ENCODE data around the gene CYP46A1.

The CYP46A1 gene

DNA sequence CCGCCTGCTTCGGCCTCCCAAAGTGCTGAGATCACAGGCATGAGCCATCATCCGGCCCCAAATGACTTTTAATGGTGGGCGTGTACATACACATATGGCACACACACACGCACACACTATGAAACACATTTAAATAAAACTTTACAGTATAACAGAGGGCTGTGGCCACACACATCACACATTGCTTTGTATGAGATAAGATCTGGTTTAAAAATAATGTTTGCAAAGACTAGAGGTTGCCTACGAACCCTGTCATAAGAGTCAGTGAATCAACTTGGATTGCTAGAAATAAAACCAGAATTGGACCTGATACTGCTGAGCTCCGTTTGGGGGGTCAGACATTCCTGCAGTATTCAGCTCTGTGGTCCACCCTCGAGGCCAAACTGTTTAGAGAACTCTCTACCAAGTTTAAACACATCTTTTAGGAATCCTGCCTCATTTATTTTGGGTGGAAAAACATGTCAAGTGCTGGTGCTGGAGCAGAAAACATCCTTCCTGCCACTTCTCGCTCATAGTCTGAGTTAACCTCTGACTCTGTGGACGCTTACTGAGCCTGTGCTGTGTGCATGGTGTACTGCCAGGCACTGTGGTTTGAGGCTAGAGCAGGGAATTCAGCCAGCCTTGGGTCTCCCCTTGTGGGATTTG is 61.3 kb downstream of the CYP46A1 start:
- DNase-seq (ENCODE audit: low read depth), result no peak

DNA sequence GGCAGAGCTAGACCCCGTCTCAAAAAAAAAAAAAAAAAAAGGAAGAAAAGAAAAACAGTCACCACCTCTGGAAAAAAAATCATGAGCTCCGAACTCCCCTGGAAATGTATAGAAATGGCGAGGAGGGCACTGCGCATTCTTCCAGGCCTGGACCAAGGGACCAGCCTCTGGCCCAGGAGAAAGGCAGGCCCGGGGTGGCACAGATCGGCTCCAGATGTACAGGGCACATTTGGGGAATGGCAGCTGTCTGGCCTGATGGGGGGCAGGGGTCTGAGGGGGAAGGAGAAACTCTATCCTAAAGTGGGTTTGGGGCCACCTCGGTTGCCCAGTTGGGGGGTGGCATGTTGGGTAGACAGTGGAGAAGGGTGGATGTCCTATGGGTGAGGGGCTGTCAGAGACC is 63.1 kb downstream of the CYP46A1 start:
- no peak for DNase-seq (ENCODE audit: low read depth)

DNA sequence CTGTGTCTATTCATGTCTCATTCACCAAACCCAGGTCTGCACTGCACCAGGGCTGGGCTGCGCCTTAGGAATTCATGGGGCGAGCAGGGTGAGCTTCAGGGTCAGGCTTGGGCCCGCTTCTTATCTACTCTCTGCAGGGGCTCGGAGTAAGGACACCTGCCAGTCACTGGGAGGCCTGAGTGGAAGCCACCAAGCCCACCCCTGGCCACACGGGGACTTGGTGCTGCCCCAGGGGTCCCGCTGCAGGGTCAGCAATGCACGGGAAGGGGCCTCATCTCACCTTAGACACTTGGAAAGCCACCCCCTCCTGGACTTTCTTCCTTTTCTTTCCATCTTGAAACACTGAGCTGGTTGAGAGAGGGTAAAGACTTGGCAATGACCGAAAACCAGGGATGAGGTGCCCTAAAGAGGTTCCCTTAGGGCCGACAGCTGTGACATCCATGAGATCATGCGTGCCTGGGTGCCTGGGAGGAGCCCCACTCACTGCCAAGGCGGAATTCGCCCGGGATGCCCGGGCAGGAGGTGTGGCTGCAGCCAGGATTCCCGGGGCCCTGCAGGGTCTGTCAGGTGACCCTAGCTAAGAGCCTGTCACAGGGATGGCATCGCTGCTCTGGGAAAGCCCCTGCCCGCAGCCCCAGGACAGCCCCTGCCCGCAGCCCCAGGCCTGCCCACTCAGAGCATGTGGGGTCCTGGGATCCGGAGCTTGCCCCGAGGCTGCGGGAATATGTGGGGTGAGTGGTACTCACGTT is 63.7 kb downstream of the CYP46A1 start:
- DNase-seq (ENCODE audit: low read depth), result no peak

DNA sequence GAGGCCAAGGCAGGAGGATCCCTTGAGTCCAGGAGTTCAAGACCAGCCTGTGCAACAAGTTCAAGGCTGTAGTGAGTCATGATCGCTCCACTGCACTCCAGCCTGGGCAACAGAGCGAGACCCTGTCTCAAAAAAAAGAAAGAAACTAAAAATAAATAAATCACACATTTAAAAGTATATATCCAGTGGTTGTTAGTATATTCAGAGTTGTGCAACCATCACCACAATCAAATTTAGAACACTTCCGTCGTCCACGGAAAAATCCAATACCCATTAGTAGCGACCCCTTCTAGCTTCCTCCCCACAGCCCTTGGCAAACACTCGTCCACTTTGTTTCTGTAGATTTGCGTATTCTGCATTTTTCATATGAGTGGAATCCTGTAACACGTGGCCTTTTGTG is 64.4 kb downstream of the CYP46A1 start:
- DNase-seq (ENCODE audit: low read depth), result no peak

DNA sequence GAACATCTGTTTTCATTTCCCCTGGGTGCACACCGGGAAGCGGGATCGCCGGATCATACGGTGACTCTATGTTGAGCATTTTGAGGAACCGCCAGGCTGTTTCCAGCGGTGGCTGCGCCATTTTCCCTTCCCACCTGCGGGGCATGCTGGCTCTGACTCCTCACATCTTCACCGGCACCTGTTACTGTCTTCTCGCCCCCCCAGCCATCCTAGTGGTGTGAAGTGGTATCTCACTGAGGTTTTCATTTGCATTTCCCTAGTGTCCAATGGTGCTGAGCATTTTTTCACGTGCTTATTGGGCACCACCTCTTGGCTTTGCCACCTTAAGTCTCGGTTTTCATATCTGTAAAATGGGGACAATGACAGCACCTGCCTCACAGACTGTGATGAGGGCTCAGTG is 65.0 kb downstream of the CYP46A1 start:
- no peak for DNase-seq (ENCODE audit: low read depth)

DNA sequence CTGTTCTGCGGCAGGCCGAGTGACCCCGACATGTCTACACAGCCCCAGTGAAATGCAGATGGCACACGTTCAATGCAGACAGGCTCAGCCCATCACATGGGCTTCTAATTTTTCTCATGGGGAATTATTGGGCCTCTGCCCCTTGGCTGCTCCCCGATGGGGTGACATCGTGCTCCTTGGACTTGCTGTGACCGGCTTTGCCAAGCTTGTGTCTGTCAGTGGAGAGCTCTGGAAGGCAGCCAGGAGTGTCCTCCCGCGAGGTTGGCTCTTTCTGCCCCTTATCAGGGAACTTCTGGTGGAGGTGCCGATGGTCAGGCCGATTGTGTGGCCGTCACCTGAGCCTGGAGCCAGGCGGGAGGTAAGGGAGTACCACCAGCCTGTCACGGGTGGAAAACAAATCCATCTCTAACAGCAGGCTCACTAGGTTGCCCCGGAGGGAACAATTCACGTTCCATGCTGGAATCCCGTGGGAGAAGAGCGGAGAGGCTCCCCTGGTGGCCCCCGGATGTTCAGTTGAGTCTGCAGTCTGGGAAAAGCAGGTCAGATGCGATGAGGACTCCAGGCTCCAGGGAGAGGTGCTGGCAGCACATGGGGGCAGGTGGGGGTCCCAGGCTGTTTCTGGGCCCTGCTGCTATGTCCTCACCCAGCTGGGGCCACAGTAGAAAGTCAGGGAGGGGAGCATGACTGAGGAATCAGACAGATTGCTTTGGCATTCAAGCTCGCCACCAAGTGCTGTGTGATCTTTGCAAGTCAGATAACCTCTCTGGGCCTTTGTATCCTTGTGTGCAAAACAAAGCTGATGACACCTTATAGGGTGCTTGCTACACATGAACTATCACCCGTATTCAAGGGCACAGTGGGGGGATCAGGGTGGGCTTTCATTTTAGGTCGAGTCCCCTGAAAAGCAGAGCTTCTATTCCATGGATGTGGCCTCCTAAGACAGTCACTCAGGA is 65.9 kb downstream of the CYP46A1 start:
- DNase-seq (ENCODE audit: low read depth), result no peak

DNA sequence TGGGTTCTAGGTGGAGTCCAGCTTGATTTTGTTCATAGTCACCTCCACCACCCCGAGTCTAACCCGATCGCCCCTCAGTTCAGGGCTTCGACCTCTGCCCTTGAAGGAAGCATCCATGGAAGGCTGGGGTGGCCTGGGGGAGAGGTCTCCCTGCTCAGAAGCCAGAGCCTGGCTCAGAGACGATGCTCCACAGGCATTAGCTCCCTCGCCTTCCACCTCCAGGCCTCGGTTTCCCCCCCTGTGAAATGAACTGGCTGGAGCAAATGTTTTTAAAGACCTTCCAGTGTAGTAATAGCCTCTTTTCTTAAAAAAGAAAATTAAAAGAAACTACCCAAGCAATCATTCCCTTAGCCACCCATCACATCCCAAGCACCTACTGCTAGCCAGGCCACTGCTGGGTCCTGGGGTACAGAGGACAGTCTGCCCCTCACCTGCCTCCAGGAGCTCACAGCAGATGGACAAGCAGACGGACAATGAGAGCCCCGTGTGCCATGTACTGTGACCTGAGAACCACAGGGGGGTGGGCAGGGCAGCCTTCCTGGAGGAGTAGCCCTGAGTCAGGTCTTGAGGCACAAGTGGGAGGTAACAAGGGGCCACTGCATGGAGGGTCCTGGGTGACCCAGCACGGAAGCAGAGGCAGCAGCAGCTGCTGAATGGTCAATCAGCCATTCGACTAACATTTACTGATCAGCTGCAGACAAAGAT is 66.8 kb downstream of the CYP46A1 start:
- DNase-seq (ENCODE audit: low read depth), result no peak

DNA sequence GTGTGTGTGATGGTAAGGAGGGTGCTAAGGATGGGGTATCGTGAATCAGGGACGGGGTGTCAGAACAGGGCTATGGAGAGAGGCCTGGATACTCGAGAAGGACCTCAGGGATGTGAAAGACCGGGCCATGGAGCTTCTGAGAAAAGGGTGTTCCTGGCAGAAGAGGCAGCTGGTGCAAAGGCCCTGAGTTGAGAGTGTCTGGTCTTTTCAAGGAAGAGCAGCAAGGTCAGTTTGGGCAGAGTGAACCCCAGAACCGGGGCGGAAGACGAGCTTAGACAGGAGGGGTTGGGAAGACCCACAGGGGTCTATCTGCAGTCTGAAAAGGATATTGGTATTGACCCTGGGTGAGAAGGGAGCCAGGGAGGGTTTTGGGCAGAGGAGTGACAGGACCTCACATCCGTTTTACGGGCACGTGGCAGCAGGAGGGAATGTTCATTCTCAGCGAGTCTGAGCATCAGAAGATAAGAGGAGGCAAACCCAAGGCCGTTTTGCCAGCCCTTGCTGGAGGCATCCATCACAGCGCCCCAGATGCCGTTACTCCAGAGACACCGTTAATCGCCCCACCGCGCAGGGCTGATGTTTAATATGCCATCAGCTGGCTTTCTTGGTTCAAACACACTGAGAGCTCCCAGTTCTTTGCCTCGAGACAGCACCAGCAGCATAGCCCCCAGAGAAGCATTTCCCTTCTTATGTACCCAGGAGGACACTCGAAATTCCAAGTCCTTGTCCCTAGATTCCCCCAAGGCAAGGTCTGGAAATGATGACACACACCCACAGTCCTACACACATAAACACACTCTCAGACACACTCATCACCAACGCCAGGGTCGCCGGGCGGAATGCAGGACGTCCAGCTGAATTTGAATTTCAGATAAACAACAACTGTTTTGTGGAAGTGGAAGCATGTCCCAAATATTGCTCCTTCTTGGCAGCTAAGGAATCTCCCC is 67.7 kb downstream of the CYP46A1 start:
- no peak for DNase-seq (ENCODE audit: low read depth)

DNA sequence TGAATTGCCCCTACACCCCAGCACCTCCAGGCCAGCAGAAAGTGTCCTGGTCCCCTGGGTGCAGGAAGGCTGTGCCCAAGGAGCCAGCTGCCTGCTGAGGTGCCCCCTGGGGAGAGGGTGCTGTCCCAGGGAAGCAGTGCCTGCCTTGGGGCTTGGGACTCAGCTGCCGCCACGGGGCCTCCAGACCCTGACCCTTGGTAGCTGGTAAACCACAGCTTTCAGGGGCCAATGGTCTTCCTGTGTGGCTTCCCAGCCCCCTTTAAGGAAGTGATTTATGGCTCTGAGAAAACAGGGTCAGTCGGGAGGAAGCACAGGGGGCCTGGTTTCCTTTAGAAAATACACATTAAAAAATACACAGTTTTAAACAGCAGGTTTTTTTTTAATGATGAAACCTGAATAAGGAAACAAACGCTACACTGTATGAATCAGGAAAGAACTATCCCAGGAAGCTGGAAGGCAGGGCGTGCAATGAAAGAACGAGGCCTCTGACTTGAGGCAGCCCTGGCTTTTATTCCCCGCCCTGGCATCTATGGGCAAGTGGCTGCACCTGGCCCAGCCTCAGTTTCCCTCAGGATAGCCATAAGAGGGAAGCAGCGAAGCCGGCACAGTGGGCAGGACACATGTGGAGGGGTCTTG is 68.5 kb downstream of the CYP46A1 start:
- DNase-seq (ENCODE audit: low read depth), result no peak

DNA sequence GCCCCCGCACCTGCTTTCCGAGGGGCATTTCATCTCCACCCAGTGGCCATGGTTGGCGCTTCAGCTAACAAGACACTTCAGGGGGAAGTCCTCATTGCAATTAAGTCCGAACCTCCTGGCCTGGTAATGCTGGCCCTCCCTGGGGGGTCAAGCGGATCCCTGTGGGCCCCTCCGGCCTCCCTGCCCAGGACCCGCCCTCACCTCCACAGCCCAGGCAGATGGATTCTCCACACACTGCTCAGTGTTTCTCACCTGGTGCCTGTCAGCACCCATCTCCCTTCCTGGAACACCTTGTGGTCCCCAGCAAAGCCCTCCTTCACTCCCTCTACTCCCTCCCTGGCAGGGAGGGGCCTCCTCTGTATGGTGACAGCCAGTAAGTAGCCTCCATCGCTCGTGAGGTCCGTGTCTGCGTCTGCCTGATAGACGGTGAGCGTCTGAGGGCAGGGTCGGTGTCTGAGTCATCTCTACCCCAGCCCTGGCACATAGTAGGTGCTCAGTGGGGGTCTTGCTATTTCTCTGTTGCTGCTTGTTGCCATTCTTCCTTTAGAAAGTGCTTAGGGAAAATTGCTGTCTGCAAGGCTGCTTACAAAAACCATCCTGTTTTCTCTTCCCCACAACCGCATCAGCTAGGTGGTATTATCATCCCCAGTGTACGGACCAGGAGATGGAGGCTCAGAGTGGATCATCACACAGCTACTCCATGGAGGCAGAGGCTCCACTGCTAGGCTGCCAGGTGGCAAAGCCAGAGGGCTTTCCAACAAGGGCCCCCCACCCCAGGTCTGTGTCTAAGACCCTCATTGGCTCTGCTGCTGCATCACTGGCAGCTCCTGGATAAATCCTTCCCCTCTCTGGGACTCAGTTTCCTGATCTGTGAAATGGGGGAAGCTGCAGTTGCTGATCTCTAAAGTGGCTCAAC is 69.4 kb downstream of the CYP46A1 start:
- DNase-seq (ENCODE audit: low read depth), result no peak

DNA sequence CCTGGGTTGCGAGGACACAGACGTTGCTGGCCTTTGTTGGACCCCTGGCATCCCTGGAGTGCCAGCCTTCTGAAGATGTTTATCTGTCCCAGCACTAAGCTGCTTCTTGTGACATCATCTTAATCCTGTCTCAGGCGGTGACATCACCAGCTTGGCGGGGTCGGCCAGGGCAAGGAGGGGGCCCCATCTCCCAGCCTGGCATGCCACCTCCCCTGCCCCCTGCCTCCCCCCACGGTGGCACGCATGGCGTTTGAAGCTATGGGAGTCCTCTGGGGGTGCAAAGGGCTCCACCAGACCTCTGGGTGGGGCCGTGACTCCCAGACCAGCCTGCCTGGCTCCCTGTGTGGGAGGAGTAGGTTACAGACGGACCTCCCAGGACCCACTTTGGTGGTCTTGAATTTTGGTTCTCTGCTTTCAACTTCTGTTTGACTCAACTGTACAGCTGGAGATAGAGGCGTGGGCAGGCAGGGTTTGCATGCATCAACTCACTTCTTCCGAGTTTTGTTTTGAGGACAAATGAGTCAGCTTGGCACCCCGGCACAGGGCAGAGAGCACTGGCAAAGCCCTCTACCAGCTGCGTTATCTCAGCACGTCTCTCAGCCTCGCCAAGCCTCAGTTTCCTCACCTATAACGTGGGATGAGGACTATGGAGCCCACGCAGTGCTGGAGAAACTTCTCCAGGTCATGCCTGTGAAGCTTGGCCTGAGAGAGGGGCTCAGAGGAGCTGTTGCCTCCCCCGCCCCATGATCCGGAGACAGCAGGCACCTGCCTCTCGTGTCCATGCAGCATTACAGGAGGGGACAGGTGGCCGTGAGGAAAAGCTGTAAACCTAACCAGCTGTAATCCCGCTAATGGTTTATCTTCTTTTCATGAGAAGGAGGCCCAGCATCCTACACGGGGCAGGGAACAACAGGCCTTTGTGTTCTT is 70.3 kb downstream of the CYP46A1 start:
- no peak for DNase-seq (ENCODE audit: low read depth)

DNA sequence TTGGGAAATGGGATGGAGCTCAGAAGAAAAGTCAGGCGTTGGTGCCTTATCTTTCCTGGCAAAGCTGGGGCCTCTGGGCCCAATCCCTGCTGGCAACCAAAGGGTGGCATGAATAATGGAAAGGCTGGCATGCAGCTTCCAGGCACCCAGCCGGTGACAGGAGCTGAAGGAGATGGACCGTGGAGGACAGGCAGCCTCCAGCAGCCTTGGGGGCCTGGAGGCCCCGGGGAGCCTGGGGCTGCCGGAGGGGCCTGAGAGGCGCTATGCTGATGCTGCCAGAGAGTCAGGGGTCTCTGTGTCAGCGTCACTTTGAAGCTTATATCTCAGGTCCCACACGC is 70.9 kb downstream of the CYP46A1 start:
- DNase-seq (ENCODE audit: low read depth), result no peak

DNA sequence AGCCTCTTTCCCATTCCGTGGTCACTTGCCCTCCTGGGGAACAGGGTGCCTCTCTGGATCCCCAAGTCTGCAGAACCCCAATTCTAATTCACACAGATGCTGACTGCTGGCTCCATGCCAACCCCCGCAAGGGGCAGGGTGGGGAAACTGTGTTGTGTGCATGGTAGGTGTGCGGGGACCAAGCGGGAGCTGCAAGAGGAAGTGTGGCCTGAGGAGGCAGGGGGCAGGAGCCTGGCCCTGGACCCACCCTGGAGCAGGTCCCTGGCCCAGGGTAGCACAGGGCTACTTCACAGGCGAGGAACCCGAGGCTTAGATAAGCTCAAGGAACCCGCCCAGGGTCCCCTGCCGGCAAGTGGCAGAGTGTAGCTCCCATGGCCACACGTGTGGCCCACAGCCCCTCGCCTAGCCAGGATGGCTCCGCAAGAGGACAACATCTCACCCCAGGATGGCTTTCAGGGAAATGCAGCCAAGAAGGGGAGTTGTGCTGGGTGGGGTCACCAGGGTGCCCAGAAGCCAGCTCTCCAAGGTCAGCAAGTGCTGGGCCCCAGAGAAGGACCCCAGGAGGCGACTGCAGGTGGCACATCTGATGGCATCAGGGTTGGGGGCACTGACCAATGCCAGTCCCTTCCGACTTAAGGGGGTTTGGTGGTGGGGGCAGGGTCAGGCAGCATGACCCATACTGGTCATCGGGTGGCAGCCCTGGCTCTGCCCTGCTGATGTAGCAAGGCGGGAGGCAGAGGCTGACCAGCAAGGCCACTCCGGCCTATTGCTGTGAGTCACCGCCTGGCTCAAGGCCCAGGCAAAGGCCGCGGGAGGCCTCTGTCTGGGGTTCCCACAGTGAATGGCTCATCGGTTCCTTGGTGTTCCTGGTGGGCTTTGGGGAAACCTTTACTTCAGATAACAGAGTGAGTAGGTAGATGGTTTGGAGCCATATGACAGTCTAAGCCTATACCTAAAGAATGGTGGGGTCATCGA is 71.8 kb downstream of the CYP46A1 start:
- DNase-seq (ENCODE audit: low read depth), result no peak

DNA sequence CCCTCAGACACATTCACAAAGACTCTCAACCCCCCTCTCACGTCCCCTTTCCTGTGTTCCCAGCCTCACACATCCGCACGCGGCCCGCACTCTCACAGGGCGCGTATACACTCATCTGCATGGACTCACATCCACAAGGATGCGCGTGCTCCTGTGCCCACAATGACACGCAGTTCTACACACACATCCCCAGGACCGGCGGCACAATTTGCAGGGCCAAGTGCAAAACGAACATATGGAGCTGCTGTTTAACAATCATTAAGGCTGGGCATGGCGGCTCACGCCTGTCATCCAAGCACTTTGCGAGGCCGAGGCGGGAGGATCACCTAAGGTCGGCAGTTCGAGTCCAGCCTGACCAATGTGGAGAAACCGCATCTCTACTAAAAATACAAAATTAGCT is 72.7 kb downstream of the CYP46A1 start:
- no peak for DNase-seq (ENCODE audit: low read depth)

DNA sequence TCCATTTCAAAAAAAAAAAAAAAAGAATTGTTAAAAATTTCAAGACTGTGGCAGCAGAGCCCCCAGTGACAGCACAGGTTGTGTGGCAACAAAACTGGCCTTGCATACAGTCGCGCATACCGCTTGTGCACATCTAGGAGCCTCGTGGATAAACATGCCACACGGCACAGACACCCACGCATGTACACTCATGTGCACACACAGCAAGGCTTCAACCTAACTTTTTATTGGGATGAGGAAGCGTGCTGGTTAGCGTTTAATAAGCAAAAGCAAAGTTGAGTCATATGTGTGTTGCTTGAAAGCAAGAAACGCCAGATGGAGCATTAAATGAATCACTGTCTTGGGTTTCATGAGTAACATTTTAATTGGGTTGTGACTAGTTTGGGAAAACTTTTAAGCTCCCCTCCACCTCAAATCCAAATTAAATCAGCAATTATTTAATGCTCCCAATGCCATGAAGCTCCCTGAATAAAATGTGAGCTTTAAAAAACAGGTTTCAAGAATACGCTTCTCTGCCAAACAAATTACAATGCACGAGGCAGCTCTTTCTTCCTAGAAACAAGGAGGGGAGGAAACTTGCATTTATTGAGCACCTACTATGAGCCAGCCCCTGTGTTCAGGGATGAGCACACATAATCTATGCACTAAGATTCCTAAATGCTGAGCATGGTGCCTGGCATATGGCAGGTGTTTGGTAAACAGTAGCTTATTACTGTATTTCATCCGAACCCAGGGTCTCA is 73.4 kb downstream of the CYP46A1 start:
- DNase-seq (ENCODE audit: low read depth), result no peak

DNA sequence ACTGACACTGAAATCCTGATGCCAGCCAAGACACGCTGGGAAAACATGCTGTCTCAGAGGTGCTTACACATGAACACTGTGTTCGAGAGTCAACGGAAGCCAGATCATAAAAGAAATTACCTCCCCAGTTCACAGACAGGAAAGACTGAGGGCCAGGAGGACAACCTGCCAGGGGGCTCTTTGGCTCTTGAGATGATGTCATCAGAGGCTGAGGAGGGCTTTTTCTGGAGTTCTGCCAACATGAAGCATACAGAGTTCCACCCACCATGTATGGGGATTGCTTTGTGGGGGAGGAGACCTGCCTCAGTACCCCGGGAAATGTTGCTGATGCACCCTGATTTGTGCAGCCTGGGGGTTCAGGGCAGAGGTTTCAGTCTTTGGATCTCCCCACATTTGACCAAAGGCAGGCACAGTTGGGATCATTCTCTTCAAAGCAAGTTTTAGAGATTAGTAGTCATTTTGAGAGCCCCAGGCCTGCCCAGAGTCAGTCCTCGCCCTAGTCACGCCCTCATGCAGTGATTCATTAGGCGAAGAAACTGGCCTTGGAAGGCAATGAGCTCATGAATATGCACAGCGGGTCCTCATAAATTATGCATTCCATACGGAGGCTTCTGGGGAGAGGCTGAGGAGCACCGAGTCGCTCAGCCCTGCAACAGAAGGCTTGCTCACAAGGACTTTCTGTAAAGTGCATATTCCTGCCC is 74.2 kb downstream of the CYP46A1 start:
- no peak for DNase-seq (ENCODE audit: low read depth)

Measured in stimulated activated CD8-positive, alpha-beta memory T cell treated with anti-CD3 and anti-CD28 coated beads, Interleukin-12 subunit alpha, Interleukin-12 subunit beta, amount 100 ng/mL, for 1 hour (primary cell).